GM18861 (cell line): ENCODE measurements around the gene SLC29A1.

Experiments
- ATAC-seq: cut with Tn5 transposase; IDR thresholded peaks from one replicate; pipeline ENCODE4 v1.9.1; 2021; ENCODE audit not compliant: unreplicated experiment

Gene SLC29A1

DNA sequence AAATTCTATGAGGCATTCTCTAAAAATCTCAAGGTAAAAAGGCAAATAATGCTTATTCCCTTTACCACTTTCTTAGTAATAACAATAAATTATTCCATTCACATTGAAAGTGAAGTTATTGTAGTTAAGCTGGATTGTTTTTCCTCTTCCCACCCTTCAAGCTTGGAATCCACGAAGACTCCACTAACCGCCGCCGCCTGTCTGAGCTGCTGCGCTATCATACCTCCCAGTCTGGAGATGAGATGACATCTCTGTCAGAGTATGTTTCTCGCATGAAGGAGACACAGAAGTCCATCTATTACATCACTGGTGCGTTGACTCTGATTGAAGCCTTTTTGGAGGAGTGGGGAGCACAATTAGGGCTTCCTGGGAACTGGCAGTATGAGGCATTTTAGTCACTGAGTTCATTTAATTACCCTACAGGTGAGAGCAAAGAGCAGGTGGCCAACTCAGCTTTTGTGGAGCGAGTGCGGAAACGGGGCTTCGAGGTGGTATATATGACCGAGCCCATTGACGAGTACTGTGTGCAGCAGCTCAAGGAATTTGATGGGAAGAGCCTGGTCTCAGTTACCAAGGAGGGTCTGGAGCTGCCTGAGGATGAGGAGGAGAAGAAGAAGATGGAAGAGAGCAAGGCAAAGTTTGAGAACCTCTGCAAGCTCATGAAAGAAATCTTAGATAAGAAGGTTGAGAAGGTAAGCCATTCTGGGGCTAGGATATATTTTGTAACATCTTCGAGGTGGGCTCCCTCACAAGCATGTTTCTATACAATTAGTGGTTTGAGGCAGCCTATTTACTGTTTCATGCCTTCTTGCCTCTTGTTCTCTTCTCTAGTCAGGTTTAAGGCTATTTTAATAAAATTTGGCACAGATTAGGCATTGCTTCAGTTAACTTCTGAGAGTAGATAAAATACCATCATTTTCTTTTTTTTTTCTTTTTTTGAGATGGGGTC lies 28.5 kb downstream of the SLC29A1 start:
- no peak for ATAC-seq

GRCh38 chr6:44253307-44254101 lies 30.1 kb downstream of the SLC29A1 start:
- no peak for ATAC-seq

DNA sequence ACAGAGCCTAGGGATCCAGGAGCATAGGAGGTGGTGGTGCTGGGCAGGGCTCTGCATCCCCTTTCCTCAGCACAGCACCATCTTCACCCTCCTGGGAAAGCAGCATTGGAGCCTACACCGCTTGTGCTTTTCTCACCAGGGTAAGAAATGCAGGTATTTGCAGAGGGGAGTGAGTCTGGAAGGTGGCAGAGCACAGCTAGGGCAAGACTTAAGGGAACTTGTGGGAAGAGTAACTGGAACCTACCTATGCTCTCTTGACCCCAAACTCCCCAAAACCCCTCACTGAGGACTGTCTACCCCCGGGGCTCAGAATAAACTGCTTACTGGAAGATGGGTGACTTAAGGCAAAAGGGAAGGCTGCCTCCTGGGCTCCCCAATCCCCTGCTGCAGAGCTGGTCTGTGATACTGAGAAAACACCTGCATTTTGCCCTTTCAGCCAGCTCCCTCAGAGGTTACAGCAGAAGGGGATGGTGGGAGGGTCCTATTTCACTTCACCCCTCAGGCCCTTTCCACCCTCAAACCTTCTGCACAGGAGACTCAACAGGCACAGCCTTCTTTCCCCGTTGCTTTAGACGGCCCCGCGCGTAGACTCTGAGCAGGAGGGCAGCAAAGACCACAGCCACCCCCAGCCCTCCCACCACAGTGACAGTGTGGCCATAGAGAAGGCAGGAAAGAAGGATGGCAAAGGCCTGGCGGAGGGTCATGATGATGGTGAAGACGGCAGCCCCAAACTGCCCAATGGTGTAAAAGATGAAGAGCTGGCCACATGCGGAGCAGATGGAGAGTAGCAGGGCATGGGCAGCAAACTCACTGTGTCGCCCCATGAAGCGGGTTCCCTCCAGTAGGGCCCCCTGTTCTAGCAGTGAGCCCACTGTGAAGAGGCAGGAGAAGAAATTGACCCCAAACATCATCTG lies 31.1 kb downstream of the SLC29A1 start:
- no peak for ATAC-seq

DNA sequence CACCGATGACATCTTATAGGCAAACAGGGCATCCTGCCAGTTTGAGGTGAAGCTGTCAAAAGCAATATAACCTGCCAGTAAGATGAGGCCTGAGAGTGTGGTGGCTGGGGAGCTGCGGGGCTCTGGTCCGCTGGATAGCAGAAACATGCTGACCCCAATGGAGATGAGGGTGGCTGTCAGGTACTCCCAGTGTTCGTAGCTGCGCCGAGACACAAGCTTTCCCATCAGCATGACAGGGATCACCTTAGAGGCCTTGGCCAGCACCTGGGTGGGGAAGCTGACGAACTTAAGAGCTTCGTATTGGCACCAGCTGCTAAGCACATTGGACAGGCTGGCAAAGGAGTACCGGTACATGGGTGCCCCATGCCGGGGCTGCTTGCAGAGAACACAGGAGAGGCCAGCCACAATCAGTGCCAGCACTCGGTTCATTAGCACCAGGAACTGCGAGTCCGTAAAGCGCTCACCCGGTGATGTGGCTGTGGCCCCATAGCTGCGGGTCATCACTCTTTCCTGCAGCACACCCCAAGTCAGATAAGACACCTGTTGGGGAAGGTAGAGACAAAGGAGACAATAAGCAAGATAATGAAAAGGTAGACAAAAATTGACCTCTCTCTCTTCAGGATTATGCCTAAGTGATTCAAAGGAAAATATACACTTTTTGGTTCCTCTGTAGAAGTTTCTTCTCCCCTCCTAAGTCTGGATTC lies 31.9 kb downstream of the SLC29A1 start:
- ATAC-seq = no peak

DNA sequence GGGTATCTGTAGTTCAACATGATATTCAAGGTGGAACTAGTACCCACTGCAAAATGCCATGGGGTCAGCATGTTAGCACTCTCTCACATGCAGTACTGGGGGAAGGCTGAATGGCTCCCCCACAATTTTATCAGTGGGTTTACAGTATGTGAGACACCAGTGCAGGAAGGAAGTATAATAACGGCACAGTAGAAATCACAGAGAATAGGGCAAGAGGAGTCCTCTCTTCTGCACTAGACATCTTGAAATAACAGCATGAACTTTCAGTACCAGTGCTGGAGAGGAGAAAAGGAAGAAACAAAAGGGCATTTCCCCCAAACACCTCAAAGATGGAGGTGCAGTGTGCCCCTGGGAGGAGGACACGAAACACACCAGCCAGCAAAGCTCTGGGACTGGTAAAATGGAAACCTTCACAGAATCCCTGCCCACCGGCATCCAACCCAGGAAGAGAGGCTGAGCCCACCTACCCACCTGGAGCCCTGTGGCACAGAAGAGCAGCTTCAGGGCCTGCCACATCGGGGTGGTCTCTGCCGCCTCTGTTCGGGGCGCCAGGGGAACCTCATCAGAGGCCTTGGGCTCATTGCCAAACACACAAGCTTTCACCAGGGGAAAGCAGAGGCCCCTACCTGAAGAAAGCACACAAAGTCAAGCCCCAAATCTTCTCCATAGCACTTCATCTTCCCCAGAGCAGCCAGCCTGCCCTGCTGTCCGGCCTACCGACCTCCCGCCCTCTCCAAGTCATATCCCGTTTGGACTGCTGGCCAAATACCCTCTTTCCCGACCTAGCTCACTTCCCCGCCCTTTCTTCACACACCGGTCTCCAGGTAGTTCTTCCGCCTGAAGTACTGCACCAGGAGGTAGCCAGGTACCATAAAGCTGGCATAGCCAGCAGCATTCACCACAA lies 32.7 kb downstream of the SLC29A1 start:
- ATAC-seq = no peak

DNA sequence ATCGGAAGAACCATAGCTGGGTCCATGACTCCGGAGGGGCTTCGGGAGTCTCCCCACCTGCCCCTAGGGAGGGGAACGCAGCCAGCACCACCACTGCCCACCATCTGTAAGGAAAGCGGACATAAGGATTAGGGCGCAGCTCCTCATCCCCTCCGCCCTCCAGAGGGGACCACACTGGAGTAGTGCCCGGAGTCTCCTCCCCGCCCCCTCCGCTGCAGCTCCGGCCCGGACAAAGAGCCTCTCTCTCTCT lies 33.3 kb downstream of the SLC29A1 start:
- ATAC-seq = no peak

- ATAC-seq = peak; percentile 36
Measured at GRCh38 chr6:44257025-44257752, 33.8 kb downstream of the SLC29A1 start, which contains the start of gene SLC35B2. Gene SLC35B2, minus strand, starts transcription at chr6:44257528. Its CDS starts 118 bp downstream, at chr6:44257410.

DNA sequence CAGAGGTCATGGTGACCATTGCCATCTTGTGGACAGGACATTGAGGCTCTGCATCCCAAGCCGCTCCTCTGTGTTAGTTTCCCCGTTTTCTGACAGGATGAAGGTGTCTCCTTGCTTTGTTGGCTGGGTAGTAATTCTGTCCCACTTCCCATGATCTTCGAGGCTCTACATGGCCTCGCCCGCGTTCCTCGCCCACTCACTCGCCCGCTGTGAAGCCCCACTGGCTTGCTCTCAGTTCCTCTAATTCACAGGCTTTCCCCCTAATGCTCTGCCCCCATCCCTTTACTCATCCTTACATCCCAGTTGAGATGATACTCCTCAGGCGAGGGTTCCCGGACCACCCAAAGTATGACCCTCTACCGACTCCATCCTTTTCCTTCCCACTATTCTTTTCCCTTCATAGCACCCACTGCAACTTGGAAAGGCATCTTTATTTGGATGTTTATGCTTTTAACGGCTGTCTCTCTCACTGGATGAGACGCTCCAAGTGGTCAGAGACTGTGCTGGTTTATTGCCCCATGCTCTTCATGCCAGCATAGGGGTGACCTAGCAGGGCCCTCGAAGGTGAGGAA lies 34.4 kb downstream of the SLC29A1 start:
- peak; percentile 13 for ATAC-seq

DNA sequence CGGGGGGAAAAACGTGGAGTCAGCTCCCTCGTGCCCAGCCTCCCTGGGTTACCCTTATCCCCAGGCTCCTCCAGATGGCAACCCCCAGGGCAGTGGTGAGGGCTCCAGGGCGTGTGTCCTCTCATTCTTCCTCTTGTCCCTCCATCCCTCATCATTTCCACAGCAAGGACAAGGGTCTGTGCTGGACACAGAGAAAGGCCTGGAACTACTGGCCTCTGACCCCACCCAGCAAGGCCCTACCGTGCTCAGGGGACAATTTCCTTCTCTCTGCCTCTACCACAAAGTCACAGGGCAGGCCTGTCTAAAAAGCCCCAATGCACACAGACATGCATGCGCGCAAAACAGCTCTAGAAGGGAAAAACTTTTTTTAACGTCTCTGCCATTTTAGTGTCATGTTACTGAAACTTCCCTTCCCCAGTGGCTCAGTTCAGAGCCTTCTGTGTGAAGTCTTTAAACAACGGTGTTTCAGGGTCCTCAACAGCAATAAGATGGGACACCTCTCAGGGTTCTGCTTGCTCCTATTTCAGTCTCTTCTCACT lies 35.0 kb downstream of the SLC29A1 start:
- ATAC-seq = no peak

GRCh38 chr6:44258921-44259320 lies 35.5 kb downstream of the SLC29A1 start:
- no peak for ATAC-seq

DNA sequence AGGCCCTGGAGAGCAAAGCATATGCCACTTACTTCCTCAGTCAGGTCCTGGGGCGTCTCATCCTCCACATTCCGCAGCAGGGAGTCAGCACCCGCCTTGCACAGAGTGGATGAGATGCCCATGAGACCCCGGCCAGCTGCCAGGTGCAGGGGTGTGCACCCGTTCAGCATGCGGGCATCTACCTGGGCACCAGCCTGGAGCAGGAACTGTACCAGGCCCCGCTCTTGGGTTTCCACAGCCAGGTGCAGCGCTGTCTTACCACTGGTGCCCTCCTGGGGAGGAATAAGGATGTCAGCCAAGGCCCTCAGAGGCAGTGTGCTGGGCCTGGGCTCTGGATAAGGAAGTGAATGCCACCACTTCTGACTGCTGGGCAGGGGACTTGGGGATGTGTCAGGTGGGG lies 36.6 kb downstream of the SLC29A1 start:
- no peak for ATAC-seq

DNA sequence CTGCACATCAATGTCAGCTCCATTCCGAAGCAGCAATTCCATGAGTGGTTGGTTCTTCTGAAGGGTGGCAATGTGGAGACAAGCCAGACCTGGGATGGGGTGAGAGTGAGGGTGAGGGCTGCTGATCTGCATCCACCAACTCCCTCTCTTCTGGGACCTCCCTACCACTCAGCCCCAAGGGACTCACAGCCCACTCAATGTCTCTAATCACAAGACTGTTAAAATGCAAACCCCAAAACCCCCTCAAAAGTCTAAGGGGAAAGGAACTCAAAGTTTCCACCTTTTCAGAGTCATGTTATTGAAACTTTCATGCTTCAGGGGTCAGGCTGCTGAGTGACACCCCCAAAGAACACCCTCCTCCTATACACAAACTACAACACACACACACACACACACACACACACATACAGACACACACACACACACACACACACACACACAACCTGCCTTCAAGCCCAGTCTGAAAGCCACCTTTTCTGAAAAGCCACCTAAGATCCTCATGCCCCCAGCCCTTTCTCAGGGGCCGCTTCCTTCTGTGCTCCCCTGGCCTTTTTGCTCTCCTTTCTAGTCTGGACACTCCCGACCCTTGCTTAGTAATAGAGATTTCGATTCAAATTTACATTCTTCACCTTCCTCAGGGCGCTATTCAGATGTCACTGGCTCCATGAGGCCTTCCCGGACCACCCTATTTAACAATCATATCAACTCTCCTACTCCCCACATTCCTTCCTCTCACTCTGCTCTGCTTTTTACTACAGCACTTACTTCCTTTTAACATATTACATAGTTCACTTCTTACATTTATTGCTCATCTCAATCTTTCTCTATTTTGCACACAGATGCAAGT lies 37.3 kb downstream of the SLC29A1 start:
- ATAC-seq = no peak

DNA sequence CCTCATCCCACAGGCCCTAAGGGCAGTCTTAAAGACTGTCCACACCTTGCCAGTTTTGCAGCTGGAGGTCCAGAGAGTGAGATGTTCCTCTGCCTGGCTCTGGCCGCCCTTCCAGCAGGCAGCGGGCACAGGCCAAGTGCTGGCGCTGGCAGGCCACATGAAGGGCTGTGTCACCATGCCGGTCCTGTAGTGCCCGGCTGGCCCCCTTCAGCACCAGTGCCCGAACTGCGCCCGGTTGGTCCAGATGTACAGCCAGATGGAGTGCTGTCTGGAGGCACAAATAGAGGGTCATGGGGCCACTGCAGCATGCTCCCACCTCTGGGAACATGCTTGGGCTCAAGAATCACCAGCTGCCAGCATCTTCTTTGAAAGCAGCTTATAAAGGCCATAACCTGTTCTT lies 38.2 kb downstream of the SLC29A1 start:
- ATAC-seq = no peak

- no peak for ATAC-seq
Measured at GRCh38 chr6:44262467-44263353, 39.3 kb downstream of the SLC29A1 start.

DNA sequence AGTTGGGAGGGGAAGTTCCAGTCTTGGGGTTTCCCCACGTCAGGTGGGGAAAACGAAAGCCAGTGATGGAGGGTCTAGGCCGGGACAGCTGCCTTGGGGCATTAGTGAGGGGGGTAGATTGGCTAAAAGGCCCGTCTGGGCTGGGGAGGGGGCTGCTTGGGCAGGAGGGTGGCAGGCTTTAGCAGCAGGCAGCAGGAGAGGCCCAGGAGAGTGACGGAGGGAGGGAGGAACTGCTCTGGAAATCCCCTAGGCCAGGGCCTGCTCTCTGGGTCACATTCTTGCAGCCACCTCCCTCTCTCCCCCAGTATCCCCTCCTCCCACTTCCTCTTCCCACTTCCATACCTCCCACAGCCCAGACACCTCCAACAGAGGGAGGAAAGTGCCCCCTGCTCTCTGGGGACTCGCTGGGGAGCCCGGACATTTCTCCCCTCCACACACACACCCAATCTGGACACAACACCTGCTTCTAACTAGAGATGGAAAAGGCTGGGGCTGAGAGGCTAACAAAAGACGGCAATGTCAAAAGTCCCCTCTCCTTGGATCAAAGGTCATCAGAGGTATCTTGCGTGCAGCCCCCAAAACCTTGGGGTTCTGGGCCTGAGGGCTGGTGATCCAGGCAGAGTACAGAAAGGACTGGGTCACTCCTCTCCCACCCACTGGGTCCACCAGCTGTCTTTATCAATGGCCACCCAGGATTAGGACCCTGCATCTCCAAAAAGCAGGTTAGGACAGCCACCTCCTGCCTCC lies 40.1 kb downstream of the SLC29A1 start:
- ATAC-seq = no peak
